Activated B cell treated with CpG ODN at 0.5 μM for 24 hours (primary cell): Measurements from ENCODE around the gene POU1F1. TPM values are rescaled to one million over a fixed set of nuclear protein-coding genes. Genes with fewer than 3 reads are reported as not detected.
"Not testable (repeated sequence)": the region's sequence is repeated elsewhere in the genome, so short reads cannot be mapped to it uniquely, and the experiment has no call there.

Experiments used
- ATAC-seq: fragments of 200-7000 bp; cut with Tn5 transposase; one replicate; pipeline ENCODE4 v1.10.0; 2021; ENCODE audit warnings: low read depth, mild to moderate bottlenecking, moderate library complexity
- CTCF ChIA-PET: fragments of 350-600 bp; sonication (Branson Sonifier 250); formaldehyde crosslinking; loops from one replicate; lab custom pipeline; 2021; ENCODE audit warnings: antibody characterized with exemption; lab: Charles Lee
- POLR2A ChIA-PET: fragments of 350-600 bp; sonication (Branson Sonifier 250); formaldehyde crosslinking; loops from one replicate; lab custom pipeline; 2021; ENCODE audit warnings: antibody characterized with exemption; lab: Charles Lee
- DNase-seq: peaks from one replicate; pipeline ENCODE4 v3.0.0; 2022
- H3K27ac Mint-ChIP-seq: one replicate; pipeline ENCODE4 v1.8.0; 2020; ENCODE audit warnings: mixed read lengths
- H3K27me3 Mint-ChIP-seq: one replicate; pipeline ENCODE4 v1.8.0; 2021; ENCODE audit warnings: mixed read lengths
- H3K36me3 Mint-ChIP-seq: one replicate; pipeline ENCODE4 v1.8.0; 2021; ENCODE audit warnings: low read depth, mixed read lengths
- H3K4me1 Mint-ChIP-seq: one replicate; pipeline ENCODE4 v1.8.0; 2021; ENCODE audit warnings: mixed read lengths
- H3K4me3 Mint-ChIP-seq: one replicate; pipeline ENCODE4 v1.8.0; 2020; ENCODE audit warnings: mild to moderate bottlenecking, mixed read lengths
- H3K9me3 Mint-ChIP-seq: one replicate; pipeline ENCODE4 v1.8.0; 2020; ENCODE audit warnings: mixed read lengths
- CTCF ChIP-seq: fragments of 200-600 bp; IDR thresholded peaks from one replicate; pipeline ENCODE4 v1.8.0; 2022; ENCODE audit warnings: antibody characterized with exemption, mild to moderate bottlenecking
- intact Hi-C: fragments of 100-400 bp; cut with micrococcal nuclease; formaldehyde crosslinking; loops from one replicate; pipeline ENCODE4 v1.15.1; 2024
- total RNA-seq: library from RNA; stranded (reverse); gene quantifications from 2 replicates; pipeline ENCODE4 v1.2.3, GENCODE V29; 2022

Gene POU1F1
- total RNA-seq, 1 donor from 2014 or later, result not detected

- ChIA-PET CTCF (interaction anchor here (0.6 to 2.0 kb wide), 2 partner anchors 36 to 89 kb away, joined by 3 to 11 read pairs; no protein-coding TSS in a partner anchor), POLR2A (no interaction called here)
- H3K9me3 Mint-ChIP-seq, result no peaks in the 10 kb centered on the region
- no peak for TF ChIP-seq CTCF
- no peak for DNase-seq
- H3K27ac Mint-ChIP-seq, result no peak overlapping the region
- H3K36me3 Mint-ChIP-seq, result no peaks in the 10 kb centered on the region
- H3K4me3 Mint-ChIP-seq, result no peak overlapping the region
- H3K27me3 Mint-ChIP-seq, result no peaks in the 10 kb centered on the region
- H3K4me1 Mint-ChIP-seq, result peaks cover 4% of the 10 kb centered on the region
- no peak for ATAC-seq
- intact Hi-C loops, result loop anchor here (2.0 to 5.0 kb wide), 2 partner anchors 743 to 850 kb away; no protein-coding TSS in a partner anchor
These were observed 14.5 kb downstream of the POU1F1 start for GRCh38 chr3:87261925-87262324.

GRCh38 chr3:87260270-87260669 lies 16.1 kb downstream of the POU1F1 start:
- TF ChIP-seq CTCF, result peak; percentile 24
- CTCF ChIA-PET, result interaction anchor here (0.9 to 2.7 kb wide), 8 partner anchors 9 to 853 kb away, joined by 3 to 11 read pairs (median 4); partner anchors contain the start of gene CHMP2B
- no peak overlapping the region for H3K27ac Mint-ChIP-seq
- ATAC-seq, result peak; percentile 45
- H3K9me3 Mint-ChIP-seq, result no peaks in the 10 kb centered on the region
- intact Hi-C loops, result loop anchor here (1.0 to 5.0 kb wide), 5 partner anchors 11 to 920 kb away; partner anchors contain the start of gene CHMP2B
- H3K36me3 Mint-ChIP-seq, result peaks cover 7% of the 10 kb centered on the region
- POLR2A ChIA-PET, result no interaction called here
- no peaks in the 10 kb centered on the region for H3K27me3 Mint-ChIP-seq
- DNase-seq, result no peak
- H3K4me1 Mint-ChIP-seq, result peaks cover 4% of the 10 kb centered on the region
- no peak overlapping the region for H3K4me3 Mint-ChIP-seq

- Mint-ChIP-seq H3K27me3 (no peaks in the 10 kb centered on the region), H3K9me3 (no peaks in the 10 kb centered on the region), H3K4me3 (no peak overlapping the region), H3K4me1 (peaks cover 4% of the 10 kb centered on the region), H3K27ac (no peak overlapping the region), H3K36me3 (peaks cover 73% of the 10 kb centered on the region)
- no peak for DNase-seq
- no peak for ATAC-seq
- CTCF ChIA-PET, result no interaction called here
- TF ChIP-seq CTCF, result no peak
- intact Hi-C loops, result loop anchor here (2.0 kb wide), 1 partner anchor 13 kb away; no protein-coding TSS in a partner anchor
- POLR2A ChIA-PET, result no interaction called here
These were observed 26.4 kb downstream of the POU1F1 start for GRCh38 chr3:87250009-87250408.

- intact Hi-C loops, result no loop called here
- no peak for DNase-seq
- no peaks in the 10 kb centered on the region for H3K9me3 Mint-ChIP-seq
- no peak for ATAC-seq
- CTCF ChIA-PET, result interaction anchor here (0.9 to 1.3 kb wide), 2 partner anchors 11 to 12 kb away, joined by 3 to 5 read pairs; no protein-coding TSS in a partner anchor
- H3K36me3 Mint-ChIP-seq, result peaks cover 67% of the 10 kb centered on the region
- H3K4me3 Mint-ChIP-seq, result no peak overlapping the region
- peaks cover 4% of the 10 kb centered on the region for H3K4me1 Mint-ChIP-seq
- POLR2A ChIA-PET, result no interaction called here
- no peaks in the 10 kb centered on the region for H3K27me3 Mint-ChIP-seq
- no peak overlapping the region for H3K27ac Mint-ChIP-seq
- TF ChIP-seq CTCF, result no peak
These were observed 27.6 kb downstream of the POU1F1 start for GRCh38 chr3:87248831-87249230.

- intact Hi-C loops, H3K27me3 Mint-ChIP-seq, H3K4me3 Mint-ChIP-seq, H3K4me1 Mint-ChIP-seq, POLR2A ChIA-PET, H3K27ac Mint-ChIP-seq, H3K9me3 Mint-ChIP-seq, ATAC-seq, DNase-seq: not testable (repeated sequence)
- CTCF ChIA-PET, result interaction anchor here (0.9 to 1.3 kb wide), 2 partner anchors 11 to 13 kb away, joined by 3 to 5 read pairs; no protein-coding TSS in a partner anchor
- H3K36me3 Mint-ChIP-seq, result peaks cover 65% of the 10 kb centered on the region
These were observed 28.2 kb downstream of the POU1F1 start for GRCh38 chr3:87248231-87248630.
